WI38 (cell line): ENCODE measurements around the gene SPATA46.

ENCODE experiments used
- H3K4me3 ChIP-seq: 2 replicates; pipeline ENCODE4 v1.5.1; 2011; ENCODE audit warnings: low read depth, mild to moderate bottlenecking, control low read depth, low read length
- CTCF ChIP-seq: IDR thresholded peaks from 2 replicates; pipeline ENCODE4 v1.5.1; 2012; ENCODE audit warnings: low read depth, mild to moderate bottlenecking, control low read depth, low read length

SPATA46 gene

GRCh38 chr1:162367073-162367472 is 9.6 kb downstream of the SPATA46 start:
- TF ChIP-seq CTCF = no peak
- H3K4me3 ChIP-seq = no peak overlapping the region

DNA sequence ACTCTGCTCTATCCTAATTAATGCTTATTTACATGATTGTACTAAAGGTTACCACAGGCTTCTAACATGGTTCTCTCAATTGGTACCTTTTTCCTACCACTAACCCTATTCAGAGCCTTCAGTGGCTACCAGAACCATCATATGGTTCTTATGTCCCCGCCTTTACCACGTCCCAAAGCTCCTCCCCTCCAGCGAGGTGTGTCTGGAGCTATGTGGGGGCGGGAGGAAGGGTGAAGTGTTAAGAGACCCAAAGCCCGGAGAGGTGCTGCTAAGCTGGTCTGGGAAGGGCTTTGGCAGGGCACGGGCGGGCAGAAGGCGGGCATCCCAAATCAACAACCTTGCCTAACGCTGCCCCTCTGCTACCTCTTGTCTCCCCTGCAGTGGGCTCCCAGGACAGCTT is 10.0 kb downstream of the SPATA46 start:
- no peak for TF ChIP-seq CTCF
- no peak overlapping the region for H3K4me3 ChIP-seq

DNA sequence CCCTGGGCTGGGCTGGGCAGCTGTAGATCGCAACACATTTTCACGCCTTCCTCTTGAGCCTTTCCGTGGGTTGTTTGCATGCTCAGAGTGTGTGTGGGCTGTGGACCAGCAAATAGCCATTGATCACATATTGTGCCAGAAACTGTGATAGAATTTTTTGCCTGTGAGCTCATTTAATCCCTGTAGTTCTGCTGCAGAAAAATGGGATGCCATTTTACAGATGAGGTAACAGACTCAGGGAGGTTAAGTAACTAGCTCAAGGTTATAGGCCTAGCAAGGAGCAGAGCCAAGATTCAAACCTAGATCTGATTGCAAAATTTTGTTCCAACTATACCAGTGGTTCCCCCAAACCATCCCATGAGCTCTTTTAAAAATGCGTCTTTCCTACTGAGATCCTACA is 10.5 kb downstream of the SPATA46 start:
- no peak for TF ChIP-seq CTCF
- H3K4me3 ChIP-seq = no peak overlapping the region

GRCh38 chr1:162365284-162366020 is 11.2 kb downstream of the SPATA46 start:
- TF ChIP-seq CTCF = no peak
- no peak overlapping the region for H3K4me3 ChIP-seq

DNA sequence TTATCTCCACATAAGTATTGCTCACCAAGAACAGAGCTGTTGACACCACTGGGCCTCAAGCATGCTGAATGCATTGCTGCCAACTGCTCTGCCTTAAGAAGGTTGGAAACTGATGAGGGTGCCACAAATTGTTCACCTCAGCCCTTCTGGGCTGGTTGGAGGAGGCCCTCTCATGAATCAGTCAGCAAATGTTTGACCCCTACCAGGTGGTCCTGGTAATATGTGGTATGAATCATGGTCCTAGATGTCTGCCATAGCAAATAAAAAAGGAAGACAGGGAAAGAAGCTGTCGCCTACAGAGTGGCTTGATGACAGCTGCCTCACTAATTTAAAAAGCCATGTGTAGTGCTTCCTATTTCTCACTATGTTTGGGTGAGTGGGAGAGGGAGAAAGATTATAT is 12.2 kb downstream of the SPATA46 start:
- TF ChIP-seq CTCF = no peak
- H3K4me3 ChIP-seq = no peak overlapping the region

DNA sequence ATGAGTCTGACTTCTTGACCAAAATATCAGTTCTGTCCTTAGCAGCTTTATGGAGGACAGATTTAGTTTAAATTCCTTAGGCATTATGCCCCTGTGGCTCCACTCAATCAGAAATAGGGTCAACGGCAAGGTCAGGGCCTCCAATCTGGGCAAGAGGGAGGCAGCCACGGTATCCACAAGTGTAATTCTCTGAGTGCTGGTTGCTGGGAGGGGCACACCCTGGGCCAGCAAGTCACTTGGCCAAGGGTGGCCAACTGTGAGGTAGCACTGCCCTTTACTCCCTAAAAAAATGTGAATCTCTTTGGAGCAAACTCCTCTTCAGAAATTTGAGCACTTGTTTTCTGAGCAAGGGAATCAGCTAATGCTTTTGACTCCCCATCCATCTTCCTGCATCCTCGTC is 12.8 kb downstream of the SPATA46 start:
- no peak overlapping the region for H3K4me3 ChIP-seq
- TF ChIP-seq CTCF = no peak

DNA sequence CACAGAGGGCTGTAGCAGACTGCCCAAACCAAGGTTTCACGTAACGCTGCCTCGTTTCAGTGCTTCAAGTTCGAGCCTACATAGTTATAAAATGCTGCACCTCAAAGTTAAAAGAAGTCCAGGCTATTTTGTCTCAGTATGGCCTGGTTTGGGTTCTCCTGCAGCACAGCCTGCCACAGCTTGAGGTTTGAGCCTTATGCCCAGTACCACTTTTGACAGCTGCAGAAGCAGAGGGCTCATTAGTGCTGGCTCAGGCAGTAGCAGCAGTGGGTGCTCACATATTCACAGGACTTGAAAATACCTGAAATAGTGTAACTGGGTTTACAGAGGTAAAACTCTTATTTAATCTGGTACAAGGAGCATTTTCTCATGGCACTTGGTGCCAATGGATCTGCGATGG is 15.3 kb downstream of the SPATA46 start:
- no peak for TF ChIP-seq CTCF
- H3K4me3 ChIP-seq = no peak overlapping the region
